Mesenchymal stem cell (in vitro differentiated cells and primary cell): ENCODE data around the gene BBS7.

Source experiments
- DNase-seq: peaks from one replicate; pipeline ENCODE4 v3.0.0-alpha.2; 2013
- H2AFZ ChIP-seq: one replicate; pipeline ENCODE4 v1.6.1; 2013; ENCODE audit warnings: low read depth, mild to moderate bottlenecking, control low read depth, inconsistent platforms, low read length, moderate library complexity
- H2AK5ac ChIP-seq: 2 replicates; pipeline ENCODE4 v1.6.1; 2013; ENCODE audit warnings: low read length, moderate library complexity, mild to moderate bottlenecking, inconsistent platforms; ENCODE audit not compliant: severe bottlenecking
- H2BK120ac ChIP-seq: one replicate; pipeline ENCODE4 v1.6.1; 2013; ENCODE audit warnings: low read depth, mild to moderate bottlenecking, inconsistent platforms, low read length, moderate library complexity
- H2BK12ac ChIP-seq, 2 experiments: one replicate each; pipeline ENCODE4 v1.6.1; 2013; ENCODE audit warnings: inconsistent platforms in 2 of 2, low read length in 2 of 2, mild to moderate bottlenecking in 2 of 2, moderate library complexity in 2 of 2, control low read depth in 1 of 2
- H2BK15ac ChIP-seq: one replicate; pipeline ENCODE4 v1.6.1; 2013; ENCODE audit warnings: mild to moderate bottlenecking, low read depth, inconsistent platforms; ENCODE audit not compliant: poor library complexity, severe bottlenecking
- H2BK5ac ChIP-seq: 2 replicates; pipeline ENCODE4 v1.6.1; 2013; ENCODE audit warnings: low read depth, mild to moderate bottlenecking, low read length, control low read depth, inconsistent platforms; ENCODE audit not compliant: poor library complexity, severe bottlenecking
- H3K14ac ChIP-seq, 2 experiments: one replicate each; pipeline ENCODE4 v1.6.1; 2013; ENCODE audit warnings: inconsistent platforms in 2 of 2, low read length in 2 of 2, control low read depth in 1 of 2, mild to moderate bottlenecking in 1 of 2, moderate library complexity in 1 of 2
- H3K18ac ChIP-seq, 2 experiments: one replicate each; pipeline ENCODE4 v1.6.1; 2013; ENCODE audit warnings: inconsistent platforms in 2 of 2, low read length in 2 of 2, control low read depth in 1 of 2, low read depth in 1 of 2, mild to moderate bottlenecking in 1 of 2
- H3K23ac ChIP-seq, 2 experiments: one replicate each; pipeline ENCODE4 v1.6.1; 2013; ENCODE audit warnings: inconsistent platforms in 2 of 2, low read length in 2 of 2, mild to moderate bottlenecking in 2 of 2, moderate library complexity in 2 of 2, control low read depth in 1 of 2
- H3K27ac ChIP-seq: 2 replicates; pipeline ENCODE4 v1.5.1; 2013; ENCODE audit warnings: mild to moderate bottlenecking, moderate library complexity, low read length, control low read depth, inconsistent platforms; ENCODE audit not compliant: poor library complexity, severe bottlenecking
- H3K27me3 ChIP-seq, 2 experiments: 2 replicates each; pipeline versions ENCODE4 v1.6.1 to v1.7.0; 2013; ENCODE audit warnings: low read length in 2 of 2, mild to moderate bottlenecking in 2 of 2, moderate library complexity in 2 of 2, control low read depth in 1 of 2, inconsistent platforms in 1 of 2; ENCODE audit not compliant: control insufficient read depth in 1 of 2, insufficient read depth in 1 of 2
- H3K36me3 ChIP-seq, 2 experiments: 2 replicates each; pipeline versions ENCODE4 v1.6.1 to v1.7.0; 2013; ENCODE audit warnings: low read length in 2 of 2, control low read depth in 1 of 2, inconsistent platforms in 1 of 2, low read depth in 1 of 2, mild to moderate bottlenecking in 1 of 2; ENCODE audit not compliant: insufficient read depth in 2 of 2, control insufficient read depth in 1 of 2
- H3K4ac ChIP-seq, 2 experiments: one replicate each; pipeline ENCODE4 v1.6.1; 2013; ENCODE audit warnings: inconsistent platforms in 2 of 2, low read length in 2 of 2, mild to moderate bottlenecking in 2 of 2, moderate library complexity in 2 of 2, control low read depth in 1 of 2, low read depth in 1 of 2
- H3K4me1 ChIP-seq: 2 replicates; pipeline ENCODE4 v1.6.1; 2013; ENCODE audit warnings: low read depth, low read length, control low read depth; ENCODE audit not compliant: control insufficient read depth, insufficient read depth
- H3K4me2 ChIP-seq: 2 replicates; pipeline ENCODE4 v1.6.1; 2013; ENCODE audit warnings: low read length, mild to moderate bottlenecking, inconsistent platforms; ENCODE audit not compliant: poor library complexity, severe bottlenecking
- H3K4me3 ChIP-seq, 2 experiments: 2 replicates each; pipeline versions ENCODE4 v1.5.1 to v1.7.0; 2013; ENCODE audit warnings: low read length in 2 of 2, mild to moderate bottlenecking in 2 of 2, control low read depth in 1 of 2, low read depth in 1 of 2; ENCODE audit not compliant: insufficient read depth in 1 of 2
- H3K79me1 ChIP-seq: replicated peaks from 2 replicates; pipeline ENCODE4 v1.6.1; 2013; ENCODE audit warnings: mild to moderate bottlenecking, control low read depth, low read length, inconsistent platforms; ENCODE audit not compliant: poor library complexity, severe bottlenecking
- H3K9ac ChIP-seq: 2 replicates; pipeline ENCODE4 v1.7.0; 2013; ENCODE audit warnings: mild to moderate bottlenecking, low read length, moderate library complexity
- H3K9me3 ChIP-seq: 2 replicates; pipeline ENCODE4 v1.7.0; 2013; ENCODE audit warnings: mild to moderate bottlenecking, low read length; ENCODE audit not compliant: control insufficient read depth
- H4K8ac ChIP-seq: one replicate; pipeline ENCODE4 v1.6.1; 2013; ENCODE audit warnings: inconsistent platforms, mild to moderate bottlenecking, low read length, moderate library complexity
- H4K91ac ChIP-seq: one replicate; pipeline ENCODE4 v1.6.1; 2013; ENCODE audit warnings: mild to moderate bottlenecking, low read length, inconsistent platforms
- WGBS: methylation state at CpG from one replicate; pipeline ENCODE4 v1.1.7; 2013; ENCODE audit warnings: mixed read lengths; 5-methylcytosine and 5-hydroxymethylcytosine counted together

Gene BBS7

GRCh38 chr4:121800961-121801714 is 69.1 kb downstream of the BBS7 start, which contains the start of gene EXOSC9:
TSS of gene EXOSC9 (plus strand) at chr4:121801323. CDS start at chr4:121801425, 102 bp downstream.
- H4K8ac ChIP-seq = peak within 1 kb of the TSS; percentile 99
- H3K36me3 ChIP-seq = peaks cover 13 to 32% of the 10 kb centered on the region in 2 experiments
- H3K27me3 ChIP-seq = no peaks in the 10 kb centered on the region
- peak; percentile 93 for DNase-seq
- H3K9me3 ChIP-seq = no peaks in the 10 kb centered on the region
- peak within 1 kb of the TSS; percentile 97 for H3K9ac ChIP-seq
- no peak within 1 kb of the TSS for H3K14ac ChIP-seq
- peak within 1 kb of the TSS; percentile 63 for H2AK5ac ChIP-seq
- H2BK5ac ChIP-seq = no peak within 1 kb of the TSS
- H2BK12ac ChIP-seq = no peak within 1 kb of the TSS
- H3K4me3 ChIP-seq = peak within 1 kb of the TSS; percentile 84 to 94
- H3K4ac ChIP-seq = peak within 1 kb of the TSS; percentile 8 to 59
- no peak within 1 kb of the TSS for H3K23ac ChIP-seq
- peak within 1 kb of the TSS; percentile 98 for H3K4me2 ChIP-seq
- no peaks in the 10 kb centered on the region for H3K4me1 ChIP-seq
- 2% methylated on average over 45 of the region's 48 CpGs for WGBS
- no peak within 1 kb of the TSS for H2BK15ac ChIP-seq
- no peak within 1 kb of the TSS for H2BK120ac ChIP-seq
- H3K18ac ChIP-seq = peak within 1 kb of the TSS; percentile 81 to 89
- H2AFZ ChIP-seq = peak within 1 kb of the TSS; percentile 33
- H4K91ac ChIP-seq = peak within 1 kb of the TSS; percentile 89
- H3K27ac ChIP-seq = peak within 1 kb of the TSS; percentile 71
- H3K79me1 ChIP-seq = peaks cover 22% of the 10 kb centered on the region

DNA sequence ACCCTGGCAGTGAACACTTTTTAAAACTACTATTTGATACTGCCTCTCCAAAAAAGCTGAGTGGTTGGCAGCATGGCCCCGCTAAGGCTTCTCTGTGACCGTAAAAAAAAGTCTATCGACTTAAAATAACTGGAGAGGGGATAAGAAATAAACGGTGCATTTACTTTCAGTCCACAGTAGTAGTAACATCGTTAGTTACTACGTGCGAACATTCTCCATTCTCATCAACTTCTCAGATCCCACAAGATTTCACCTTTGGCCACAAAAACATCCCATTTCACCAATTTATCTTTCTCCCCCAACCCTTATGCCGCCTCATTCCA is 69.7 kb downstream of the BBS7 start:
- no peak overlapping the region for H2BK5ac ChIP-seq
- H4K8ac ChIP-seq = peak overlapping the region; percentile 99
- H3K4me3 ChIP-seq = peak overlapping the region in 1 of 2 experiments; percentile 94
- H3K27me3 ChIP-seq = no peaks in the 10 kb centered on the region
- H3K9me3 ChIP-seq = no peaks in the 10 kb centered on the region
- H3K27ac ChIP-seq = peak overlapping the region; percentile 71
- no peak overlapping the region for H3K14ac ChIP-seq
- H3K36me3 ChIP-seq = peaks cover 8 to 26% of the 10 kb centered on the region in 2 experiments
- H3K23ac ChIP-seq = no peak overlapping the region
- H2BK120ac ChIP-seq = no peak overlapping the region
- H2BK15ac ChIP-seq = no peak overlapping the region
- peak overlapping the region; percentile 13 to 72 for H3K18ac ChIP-seq
- no peaks in the 10 kb centered on the region for H3K4me1 ChIP-seq
- H2AFZ ChIP-seq = peak overlapping the region; percentile 11
- 79% methylated on average over 8 of the region's 8 CpGs for WGBS
- H3K79me1 ChIP-seq = peaks cover 21% of the 10 kb centered on the region
- no peak for DNase-seq
- no peak overlapping the region for H4K91ac ChIP-seq
- H3K4ac ChIP-seq = peak overlapping the region; percentile 8 to 59
- H3K4me2 ChIP-seq = peak overlapping the region; percentile 92
- peak overlapping the region; percentile 97 for H3K9ac ChIP-seq
- peak overlapping the region; percentile 63 for H2AK5ac ChIP-seq
- H2BK12ac ChIP-seq = no peak overlapping the region

- peak overlapping the region; percentile 97 for H3K9ac ChIP-seq
- no peak overlapping the region for H3K4me3 ChIP-seq
- peaks cover 8 to 21% of the 10 kb centered on the region in 2 experiments for H3K36me3 ChIP-seq
- no peak overlapping the region for H4K91ac ChIP-seq
- H2BK12ac ChIP-seq = no peak overlapping the region
- no peak overlapping the region for H2BK15ac ChIP-seq
- H3K27ac ChIP-seq = no peak overlapping the region
- H2AK5ac ChIP-seq = no peak overlapping the region
- no peaks in the 10 kb centered on the region for H3K4me1 ChIP-seq
- no peak overlapping the region for H2BK5ac ChIP-seq
- peaks cover 19% of the 10 kb centered on the region for H3K79me1 ChIP-seq
- H3K4me2 ChIP-seq = no peak overlapping the region
- no peak overlapping the region for H3K14ac ChIP-seq
- DNase-seq = no peak
- no peak overlapping the region for H2AFZ ChIP-seq
- H3K23ac ChIP-seq = no peak overlapping the region
- H3K9me3 ChIP-seq = no peaks in the 10 kb centered on the region
- no peak overlapping the region for H2BK120ac ChIP-seq
- H4K8ac ChIP-seq = no peak overlapping the region
- no peaks in the 10 kb centered on the region for H3K27me3 ChIP-seq
- no peak overlapping the region for H3K4ac ChIP-seq
- H3K18ac ChIP-seq = no peak overlapping the region
- 99% methylated on average over 2 of the region's 3 CpGs for WGBS
Measured at GRCh38 chr4:121799867-121800501, 70.3 kb downstream of the BBS7 start.

DNA sequence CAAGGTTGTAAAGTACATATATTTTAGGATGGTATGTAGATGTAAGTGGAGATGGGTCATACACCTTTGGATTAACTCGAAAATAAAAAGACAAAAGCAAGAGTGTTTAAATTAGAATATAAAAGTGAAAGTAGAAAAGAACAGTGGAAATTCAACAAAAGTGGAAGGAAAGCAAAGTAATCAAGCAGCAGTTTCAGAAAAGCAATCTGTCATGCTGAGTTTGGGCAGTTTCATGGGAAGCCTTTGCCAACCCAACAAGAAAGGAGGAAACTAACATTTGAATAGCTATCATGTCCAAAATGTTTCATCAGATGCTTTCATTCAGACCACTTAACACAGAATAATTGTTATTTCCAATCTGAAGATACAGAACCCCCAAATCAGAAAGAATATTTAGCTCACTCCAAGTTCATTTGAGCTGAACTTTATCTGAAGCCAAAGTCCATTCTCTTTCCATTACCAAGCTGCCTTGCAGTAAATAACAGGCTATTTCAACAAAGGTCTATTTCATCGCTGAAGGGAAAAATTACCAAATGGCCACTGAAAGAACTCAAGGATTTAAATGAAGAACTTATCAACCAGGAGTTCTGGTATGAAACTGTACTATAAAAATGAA is 71.0 kb downstream of the BBS7 start:
- no peak overlapping the region for H3K23ac ChIP-seq
- H4K91ac ChIP-seq = no peak overlapping the region
- H3K14ac ChIP-seq = no peak overlapping the region
- H3K4me1 ChIP-seq = no peaks in the 10 kb centered on the region
- H2BK5ac ChIP-seq = no peak overlapping the region
- H2BK120ac ChIP-seq = no peak overlapping the region
- 95% methylated on average over 2 of the region's 2 CpGs for WGBS
- H2BK12ac ChIP-seq = no peak overlapping the region
- no peak overlapping the region for H3K27ac ChIP-seq
- peak overlapping the region; percentile 9 for H3K9ac ChIP-seq
- no peak overlapping the region for H3K4me2 ChIP-seq
- H2AK5ac ChIP-seq = no peak overlapping the region
- H3K18ac ChIP-seq = no peak overlapping the region
- H2AFZ ChIP-seq = no peak overlapping the region
- H4K8ac ChIP-seq = no peak overlapping the region
- H3K4me3 ChIP-seq = no peak overlapping the region
- no peaks in the 10 kb centered on the region for H3K27me3 ChIP-seq
- H3K36me3 ChIP-seq = peaks cover 8 to 14% of the 10 kb centered on the region in 2 experiments
- no peak overlapping the region for H2BK15ac ChIP-seq
- no peak overlapping the region for H3K4ac ChIP-seq
- no peak for DNase-seq
- no peaks in the 10 kb centered on the region for H3K9me3 ChIP-seq
- H3K79me1 ChIP-seq = peaks cover 15% of the 10 kb centered on the region
